ENCODE data around the gene DIS3L.
"Not testable (repeated sequence)": the region's sequence is repeated elsewhere in the genome, so short reads cannot be mapped to it uniquely, and the experiment has no call there.

The DIS3L gene

DNA sequence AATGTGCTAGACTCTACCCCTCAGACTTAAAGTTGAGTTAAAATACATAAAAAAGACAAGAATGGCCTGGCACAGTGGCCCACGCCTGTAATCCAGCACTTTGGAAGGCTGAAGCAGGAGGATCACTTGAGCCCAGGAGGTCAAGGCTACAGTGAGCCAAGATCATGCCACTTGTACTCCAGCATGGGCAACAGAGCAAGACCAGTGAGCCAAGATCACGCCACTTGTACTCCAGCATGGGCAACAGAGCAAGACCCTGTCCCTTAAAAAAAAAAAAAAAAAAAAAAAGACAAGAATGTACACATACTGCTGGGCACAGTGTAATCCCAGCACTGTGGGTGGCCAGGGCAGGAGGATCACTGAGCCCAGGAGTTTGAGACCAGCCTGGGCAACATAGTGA lies 17.4 kb downstream of the DIS3L start:
- no peak for DNase-seq (ENCODE audit: low spot score)

DNA sequence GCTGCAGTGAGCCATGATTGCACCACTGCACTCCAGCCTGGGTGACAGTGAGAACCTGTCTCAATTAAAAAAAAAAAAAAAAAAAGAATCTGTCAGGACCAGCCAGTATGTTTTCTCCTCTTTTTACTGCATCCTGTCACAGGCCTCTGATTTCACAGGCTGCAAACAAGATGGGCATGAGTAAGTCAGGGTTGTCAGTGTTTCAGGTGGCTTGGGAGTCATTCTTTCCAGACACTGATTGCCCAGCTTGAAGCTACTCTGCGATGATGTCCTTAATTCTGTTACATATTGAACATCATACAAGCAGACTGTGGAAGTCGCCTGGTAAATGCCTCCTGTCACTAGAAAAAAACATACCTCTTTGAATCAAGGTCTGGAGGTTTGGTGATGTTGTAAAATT lies 18.8 kb downstream of the DIS3L start:
- DNase-seq (ENCODE audit: low spot score): no peak

DNA sequence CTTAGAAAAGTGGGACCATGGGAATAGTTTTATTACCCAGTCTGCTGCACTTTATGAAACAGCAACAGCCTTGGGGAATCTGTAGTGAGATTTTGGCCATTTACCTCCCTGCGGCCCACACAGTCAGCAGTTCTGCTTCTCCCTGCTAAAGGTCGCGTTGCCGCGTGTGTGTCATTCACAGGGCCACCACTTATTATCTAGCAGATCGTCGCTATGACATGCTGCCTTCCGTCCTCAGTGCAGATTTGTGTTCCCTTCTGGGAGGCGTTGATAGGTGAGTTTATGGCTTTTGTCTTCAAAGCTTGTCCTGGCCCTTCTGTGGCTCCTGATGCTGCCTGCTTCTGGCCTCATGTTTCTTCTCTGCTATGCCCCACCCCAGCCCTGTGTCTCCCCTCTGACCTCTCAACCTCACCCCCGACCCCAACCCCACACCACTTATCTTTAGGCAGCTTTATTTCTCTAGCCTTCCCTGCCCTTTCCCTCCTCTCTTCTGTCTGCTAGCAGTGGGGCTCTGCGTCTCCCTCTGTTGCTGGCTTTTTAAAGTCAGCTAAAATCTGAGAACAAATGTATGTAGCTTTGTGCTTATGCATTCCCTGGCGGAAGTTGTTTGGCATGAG lies 30.1 kb downstream of the DIS3L start:
- no peak for DNase-seq (ENCODE audit: low spot score)

DNA sequence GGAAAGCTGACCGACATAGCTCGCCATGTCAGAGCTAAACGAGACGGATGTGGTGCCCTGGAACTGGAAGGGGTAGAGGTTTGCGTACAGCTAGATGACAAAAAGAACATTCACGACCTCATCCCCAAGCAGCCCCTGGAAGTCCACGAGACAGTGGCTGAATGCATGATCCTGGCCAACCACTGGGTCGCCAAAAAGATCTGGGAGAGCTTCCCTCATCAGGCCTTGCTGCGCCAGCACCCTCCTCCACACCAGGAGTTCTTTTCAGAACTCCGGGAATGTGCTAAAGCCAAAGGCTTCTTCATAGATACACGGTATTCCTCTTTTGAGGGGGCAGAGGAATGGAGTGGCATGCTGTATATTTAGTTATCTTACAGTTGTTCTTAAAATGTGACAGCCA lies 32.7 kb downstream of the DIS3L start:
- DNase-seq (ENCODE audit: low spot score): no peak

DNA sequence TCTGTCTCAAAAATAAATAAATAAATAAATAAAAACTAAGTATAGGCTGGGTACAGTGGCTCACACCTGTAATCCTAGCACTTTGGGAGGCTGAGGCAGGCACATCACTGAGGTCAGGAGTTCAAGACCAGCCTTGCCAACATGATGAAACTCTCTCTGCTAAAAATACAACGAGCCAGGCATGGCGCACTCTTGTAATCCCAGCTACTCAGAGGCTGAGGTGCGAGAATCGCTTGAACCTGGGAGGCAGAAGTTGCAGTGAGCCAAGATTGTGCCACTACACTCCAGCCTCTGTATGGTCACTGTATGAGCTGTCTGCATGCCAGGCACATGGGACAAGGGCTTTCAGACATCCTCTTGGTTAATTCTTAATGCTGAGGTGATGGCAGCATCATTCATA lies 34.4 kb downstream of the DIS3L start:
- DNase-seq (ENCODE audit: low spot score): no peak

DNA sequence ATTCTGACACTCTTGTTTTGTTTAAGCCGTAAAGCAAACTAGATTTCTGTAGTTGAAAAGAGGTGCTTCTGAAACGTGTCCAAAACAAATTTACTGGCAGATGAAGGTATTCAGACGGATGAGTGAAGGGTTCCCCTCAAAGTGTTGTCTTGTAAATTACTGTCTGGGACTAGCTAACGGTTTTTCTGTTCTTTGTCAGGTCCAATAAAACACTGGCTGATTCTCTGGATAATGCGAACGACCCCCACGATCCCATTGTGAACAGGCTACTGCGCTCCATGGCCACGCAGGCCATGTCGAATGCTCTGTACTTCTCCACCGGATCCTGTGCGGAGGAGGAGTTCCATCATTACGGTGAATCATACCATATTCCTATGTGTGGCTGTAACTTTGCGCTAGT lies 35.4 kb downstream of the DIS3L start:
- DNase-seq (ENCODE audit: low spot score): no peak

DNA sequence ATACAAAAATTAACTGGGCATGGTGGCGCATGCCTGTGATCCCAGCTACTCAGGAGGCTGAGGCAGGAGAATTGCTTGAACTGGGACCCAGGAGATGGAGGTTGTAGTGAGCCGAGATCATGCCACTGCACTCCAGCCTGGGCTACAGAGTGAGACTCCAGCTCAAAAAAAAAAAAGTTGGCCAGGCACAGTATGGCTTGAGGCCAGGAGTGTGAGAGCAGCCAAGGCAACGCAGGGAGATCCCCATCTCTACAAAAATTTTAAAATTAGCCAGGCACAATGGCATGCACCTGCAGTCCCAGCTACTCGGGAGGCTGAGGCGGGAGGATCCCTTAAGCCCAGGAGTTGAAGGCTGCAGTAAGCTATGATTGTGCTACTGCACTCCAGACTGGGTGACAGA lies 55.2 kb downstream of the DIS3L start:
- not testable (repeated sequence) for DNase-seq (ENCODE audit: low spot score)

DNA sequence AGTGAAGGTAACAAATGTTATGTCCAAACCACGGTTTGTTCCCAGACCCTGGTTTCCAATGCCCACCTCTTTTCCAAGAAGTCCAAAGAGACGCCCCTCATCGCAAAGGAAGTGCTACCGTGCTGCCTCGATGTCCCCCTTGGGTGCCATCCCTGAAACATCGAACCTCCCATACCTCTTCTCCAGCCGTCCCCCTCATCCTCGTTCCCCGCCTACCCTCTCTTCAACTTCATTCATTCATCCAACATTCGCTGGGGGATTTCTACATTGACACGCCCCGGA lies 62.6 kb downstream of the DIS3L start:
- no peak for DNase-seq (ENCODE audit: low spot score)

DNA sequence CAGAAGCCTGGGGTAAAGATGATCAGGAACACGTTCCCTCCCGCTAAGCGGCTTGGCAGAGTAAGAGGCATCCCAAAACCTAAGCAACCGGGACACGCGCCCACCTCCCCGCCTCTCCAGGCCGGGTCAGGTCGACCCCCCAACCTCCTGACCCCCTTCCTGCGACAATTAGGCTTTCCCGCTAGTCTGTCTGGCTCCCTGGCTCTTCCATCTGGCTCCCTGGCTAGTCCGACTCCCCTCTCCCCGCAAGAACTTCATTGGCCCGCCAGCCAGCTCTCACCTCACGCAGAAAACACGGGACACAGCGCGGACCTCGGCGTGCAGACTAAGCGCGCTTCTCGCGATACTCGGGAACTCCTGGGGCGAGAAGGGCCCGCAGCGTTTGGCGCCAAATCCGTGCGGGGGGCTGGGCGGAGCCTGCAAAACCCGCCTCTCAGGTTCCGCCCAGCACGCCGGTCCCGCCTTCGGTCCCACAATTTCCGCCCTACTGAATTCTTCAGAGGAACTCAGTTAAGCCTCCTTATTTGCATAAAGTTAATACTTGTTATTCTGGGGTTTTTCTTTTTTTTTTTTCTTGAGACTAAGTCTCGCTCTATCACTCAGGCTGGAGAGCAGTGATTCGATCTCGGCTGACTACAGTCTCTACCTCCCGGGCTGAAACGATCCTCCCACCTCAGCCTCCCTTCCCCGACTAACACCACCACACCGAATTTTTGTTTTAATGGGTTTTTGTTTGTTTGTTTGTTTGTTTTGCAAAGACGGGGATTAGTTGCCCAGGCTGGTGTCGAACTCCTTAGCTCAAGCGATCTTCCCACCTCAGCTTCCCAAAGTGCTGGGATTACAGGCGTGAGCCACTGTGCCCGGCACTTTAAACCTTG lies 63.2 kb downstream of the DIS3L start, which contains the start of gene TIPIN:
Gene TIPIN (minus strand): TSS at position 327 of the 878 bp plus-strand sequence. CDS start 3,738 bp downstream, outside the sequence.
- DNase-seq (ENCODE audit: low spot score): peak; percentile 92

DNA sequence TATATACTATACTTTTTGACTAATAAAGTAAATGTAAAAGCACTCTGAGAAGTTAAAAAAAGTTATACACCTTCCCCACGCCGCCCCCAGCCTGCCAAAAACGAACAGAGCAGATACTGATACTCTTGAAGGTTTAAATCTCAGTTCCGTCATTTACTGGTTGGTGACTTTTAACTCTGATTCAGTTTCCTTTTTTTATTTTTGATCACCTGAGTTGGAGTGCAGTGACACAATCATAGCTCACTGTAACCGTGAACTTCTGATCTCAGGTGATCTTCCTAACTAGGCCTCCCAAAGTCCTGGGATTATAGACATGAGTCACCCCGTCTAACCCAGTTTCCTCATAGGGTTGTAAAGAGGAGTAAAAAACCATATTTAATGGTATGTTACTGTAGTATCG lies 66.4 kb downstream of the DIS3L start:
- no peak for DNase-seq (ENCODE audit: low spot score)

DNA sequence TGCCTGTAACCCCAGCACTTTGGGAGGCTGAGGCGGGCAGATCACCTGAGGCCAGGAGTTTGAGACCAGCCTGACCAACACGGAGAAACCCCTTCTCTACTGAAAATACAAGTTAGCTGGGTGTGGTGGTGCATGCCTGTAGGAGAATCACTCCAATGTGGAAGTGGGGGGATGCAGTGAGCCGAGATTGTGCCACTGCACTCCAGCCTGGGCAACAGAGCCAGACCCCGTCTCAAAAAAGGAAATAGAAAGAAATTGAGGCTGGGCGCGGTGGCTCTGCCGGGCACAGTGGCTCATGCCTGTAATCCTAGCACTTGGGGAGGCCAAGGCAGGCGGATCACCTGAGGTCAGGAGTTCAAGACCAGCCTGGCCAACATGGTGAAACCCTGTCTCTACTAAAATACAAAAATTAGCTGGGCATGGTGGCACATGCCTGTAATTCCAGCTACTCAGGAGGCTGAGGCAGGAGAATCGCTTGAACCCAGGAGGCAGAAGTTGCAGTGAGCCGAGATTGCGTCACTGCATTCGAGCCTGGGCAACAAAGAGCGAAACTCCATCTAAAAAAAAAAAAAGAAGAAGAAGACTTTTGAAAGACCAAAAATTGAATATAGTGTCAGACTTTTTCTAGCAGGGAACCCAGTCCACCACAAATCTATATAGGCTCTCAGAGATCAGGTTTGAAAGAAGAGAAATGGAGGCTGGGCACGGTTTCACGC lies 68.5 kb downstream of the DIS3L start:
- DNase-seq (ENCODE audit: low spot score): not testable (repeated sequence)

DNA sequence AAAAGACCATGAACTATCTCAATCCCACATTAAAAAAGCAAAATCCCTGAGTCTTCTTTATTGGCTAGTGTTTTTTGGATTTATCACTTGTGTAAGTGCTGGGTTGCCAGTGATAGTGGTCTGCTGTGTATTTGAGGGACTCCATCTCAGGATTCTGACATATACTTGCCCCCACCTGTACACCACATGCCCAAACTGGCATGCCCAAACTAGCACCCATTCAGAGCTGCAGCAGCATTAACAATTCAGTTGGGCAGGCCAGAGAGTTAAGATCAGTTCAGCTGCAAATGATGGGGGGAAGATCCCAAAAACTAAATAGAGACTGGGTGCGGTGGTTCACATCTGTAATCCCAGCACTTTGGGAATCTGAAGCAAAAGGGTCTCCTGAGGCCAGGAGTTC lies 69.4 kb downstream of the DIS3L start:
- DNase-seq (ENCODE audit: low spot score): no peak

DNA sequence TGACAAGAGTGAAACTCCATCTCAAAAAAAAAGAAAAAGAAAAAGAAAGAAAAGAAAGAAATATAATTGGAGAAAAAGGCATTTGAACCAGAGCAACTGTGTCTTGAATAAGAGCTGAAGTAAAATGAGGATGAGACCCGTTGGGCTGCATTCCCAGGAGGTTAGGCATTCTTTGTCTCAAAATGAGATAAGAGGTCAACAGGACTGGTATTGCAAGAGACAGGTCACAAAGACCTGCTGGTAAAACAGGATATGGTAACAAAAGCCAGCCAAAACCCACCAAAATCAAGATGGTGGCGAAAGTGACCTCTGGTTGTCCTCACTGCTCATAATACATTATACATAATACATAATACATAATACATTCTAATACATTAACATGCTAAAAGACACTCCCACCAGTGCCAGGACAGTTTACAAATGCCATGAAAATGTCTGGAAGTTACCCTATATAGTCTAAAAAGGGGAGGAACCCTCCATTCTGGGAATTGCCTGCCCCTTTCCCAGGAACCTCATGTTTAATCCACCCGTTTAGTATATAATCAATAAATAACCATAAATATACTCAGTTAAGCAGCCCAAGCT lies 71.7 kb downstream of the DIS3L start:
- DNase-seq (ENCODE audit: low spot score): no peak

DNA sequence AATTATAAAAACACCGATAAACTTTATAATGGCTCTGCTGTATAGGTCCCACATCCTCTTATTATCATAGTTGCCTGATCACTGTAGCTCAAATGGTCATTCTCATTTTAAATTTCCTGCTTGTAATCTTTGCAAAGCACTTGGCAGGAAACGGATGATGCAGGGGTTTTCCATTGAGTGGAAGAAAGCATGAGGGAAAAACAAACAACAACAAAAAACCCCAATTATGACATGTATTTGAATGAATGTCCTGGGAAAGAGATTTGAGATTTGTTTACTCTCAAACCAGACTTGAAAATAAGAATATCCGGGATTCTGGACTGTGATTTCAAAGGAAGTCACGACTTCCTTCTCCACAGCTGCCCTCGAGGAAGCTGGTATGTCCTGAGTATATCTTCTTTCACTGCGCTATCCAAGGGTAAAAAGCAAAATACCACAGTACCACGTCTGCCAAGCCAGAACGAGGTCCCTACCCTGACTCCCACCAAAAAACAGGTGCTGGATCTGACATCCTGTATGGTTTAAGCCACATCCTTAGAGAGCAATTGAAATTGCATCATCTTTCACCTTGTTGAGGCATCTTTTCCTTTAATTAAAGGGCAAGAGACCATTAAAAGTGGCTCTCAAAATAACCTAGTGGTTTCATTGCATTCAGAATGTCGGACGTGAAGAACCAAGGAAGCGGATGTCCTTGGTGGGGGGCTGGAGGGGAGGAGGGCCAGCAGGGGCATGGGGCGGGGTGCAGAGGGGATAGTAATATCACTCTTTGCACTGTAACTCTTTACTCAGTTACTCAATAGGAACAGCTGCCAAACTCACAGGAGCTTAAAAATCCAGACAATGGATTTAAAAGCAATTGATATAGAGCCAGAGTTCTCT lies 76.6 kb downstream of the DIS3L start:
- DNase-seq (ENCODE audit: low spot score): no peak

DNA sequence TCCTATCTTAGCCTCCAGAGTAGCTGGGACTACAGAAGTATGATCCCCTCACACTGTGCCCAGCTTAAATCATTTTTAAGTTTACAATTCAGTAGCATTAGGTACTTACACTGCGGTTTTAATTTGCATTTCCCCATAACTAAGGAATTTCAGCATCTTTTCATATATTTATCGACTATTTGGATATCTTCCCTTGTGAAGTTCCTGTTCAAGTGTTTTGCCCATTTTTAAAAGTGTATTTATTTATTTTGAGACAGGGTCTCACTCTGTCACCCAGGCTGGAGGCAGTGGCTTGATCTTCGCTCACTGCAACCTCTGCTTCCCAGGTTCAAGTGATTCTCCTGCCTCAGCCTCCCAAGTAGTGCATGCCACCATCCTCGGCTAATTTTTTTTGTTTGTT lies 80.8 kb downstream of the DIS3L start:
- DNase-seq (ENCODE audit: low spot score): no peak

DNA sequence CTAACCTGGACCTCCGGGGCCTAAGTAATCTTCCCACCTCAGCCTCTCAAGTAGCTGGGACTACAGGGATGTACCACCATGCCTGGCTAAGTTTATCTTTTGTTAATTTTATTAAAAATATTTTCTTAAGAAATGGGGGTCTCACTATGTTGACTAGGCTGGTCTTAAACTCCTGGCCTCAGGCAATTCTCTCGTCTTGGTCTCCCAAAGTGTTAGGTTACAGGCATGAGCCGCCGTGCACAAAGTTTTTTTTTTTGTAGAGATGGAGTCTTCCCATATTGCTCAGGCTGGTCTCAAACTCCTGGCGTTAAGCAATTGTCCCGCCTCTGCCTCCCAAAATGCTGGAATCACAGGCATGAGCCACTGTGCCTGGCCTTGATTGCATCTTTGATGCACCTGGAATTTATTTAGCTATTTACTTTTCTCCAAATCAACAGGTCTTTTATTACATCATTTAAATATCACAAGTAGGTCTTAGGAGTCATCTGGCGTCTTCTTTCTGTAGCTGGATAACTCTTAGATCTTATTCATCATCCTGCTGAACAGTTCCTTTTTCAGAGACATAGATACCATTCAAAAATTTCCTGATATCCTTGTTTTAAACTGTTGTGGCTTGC lies 85.6 kb downstream of the DIS3L start:
- no peak for DNase-seq (ENCODE audit: low spot score)

DNA sequence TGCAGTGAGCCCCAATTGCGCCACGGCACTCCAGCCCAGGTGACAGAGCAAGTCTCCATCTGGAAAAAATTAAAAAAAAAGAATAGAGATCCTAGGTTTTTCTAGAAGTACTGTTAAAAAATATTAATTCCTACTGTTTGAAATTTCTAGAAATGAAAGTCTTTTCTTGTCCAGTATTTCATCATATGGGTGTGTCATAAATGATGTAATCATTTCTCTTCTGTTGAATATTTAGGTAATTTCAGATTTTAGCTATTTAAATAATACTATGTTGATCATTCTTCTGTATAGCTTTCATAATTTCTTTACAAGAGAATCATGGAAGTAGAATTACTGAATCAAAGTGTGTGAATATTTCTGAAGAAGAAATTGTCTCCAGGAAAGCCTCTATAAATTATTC lies 88.0 kb downstream of the DIS3L start:
- DNase-seq (ENCODE audit: low spot score): not testable (repeated sequence)

Data from HuH-7 (cell line).